GM12878 (cell line): ENCODE results near the gene KCNJ12. TPM values are rescaled to one million over a fixed set of nuclear protein-coding genes. Genes with fewer than 3 reads are reported as not detected.
"Not testable (repeated sequence)": the region's sequence is repeated elsewhere in the genome, so short reads cannot be mapped to it uniquely, and the experiment has no call there.

Source experiments
- ATAC-seq: fragments of 200-7000 bp; cut with Tn5 transposase; 3 replicates; pipeline ENCODE4 v1.9.1; 2020; ENCODE audit warnings: mild to moderate bottlenecking, moderate library complexity
- BruUV-seq: library from RNA; stranded (reverse); fragments of 400-500 nt; replicated peaks from 2 replicates; lab custom pipeline; 2021; lab: Mats Ljungman, UMichigan
- CTCF ChIA-PET: fragments of 300-600 bp; sonication (Branson Sonifier 250); formaldehyde crosslinking; extraction: SDS; loops from one replicate; lab custom pipeline; 2021; ENCODE audit warnings: inconsistent platforms; lab: Yijun Ruan, JAX
- POLR2A ChIA-PET: fragments of 350-600 bp; formaldehyde crosslinking; extraction: SDS; loops from one replicate; lab custom pipeline; 2021; ENCODE audit warnings: inconsistent platforms; lab: Charles Lee
- RAD21 ChIA-PET: fragments of 300-600 bp; sonication (Branson Sonifier 250); formaldehyde crosslinking; loops from one replicate; lab custom pipeline; 2023; ENCODE audit warnings: antibody characterized with exemption; ENCODE audit not compliant: unreplicated experiment; lab: Charles Lee
- SMC1A ChIA-PET: fragments of 300-600 bp; sonication (Branson Sonifier 250); formaldehyde crosslinking; loops from one replicate; lab custom pipeline; 2023; ENCODE audit not compliant: unreplicated experiment, uncharacterized antibody; lab: Charles Lee
- DNase-seq: peaks from one replicate; pipeline ENCODE4 v3.0.0-alpha.2; 2011; ENCODE audit warnings: low read depth, low spot score
- FAIRE-seq: peaks from 3 replicates; lab custom pipeline; 2011; peaks lifted over from hg19 to GRCh38; lab: Jason Lieb, UNC
- H2AFZ ChIP-seq: 2 replicates; pipeline ENCODE4 v1.6.0; 2011; ENCODE audit warnings: low read depth, low read length, control low read depth; ENCODE audit not compliant: control insufficient read depth
- H3K27ac ChIP-seq: 2 replicates; pipeline ENCODE4 v1.5.1; 2011; ENCODE audit warnings: control low read depth; ENCODE audit not compliant: control insufficient read depth, insufficient read depth
- H3K27me3 ChIP-seq, 2 experiments: replicated peaks in 1 of 2; 2 replicates each; pipeline versions ENCODE4 v1.6.0 to v1.6.1; 2011; ENCODE audit warnings: low read length in 1 of 2; ENCODE audit not compliant: control insufficient read depth in 2 of 2, insufficient read depth in 2 of 2
- H3K36me3 ChIP-seq, 2 experiments: 2 replicates each; pipeline ENCODE4 v1.5.1; 2011; ENCODE audit warnings: low read length in 1 of 2; ENCODE audit not compliant: control insufficient read depth in 2 of 2, insufficient read depth in 2 of 2
- H3K4me1 ChIP-seq: 2 replicates; pipeline ENCODE4 v1.6.1; 2011; ENCODE audit warnings: mild to moderate bottlenecking, low read length, moderate library complexity, mixed read lengths; ENCODE audit not compliant: control insufficient read depth, insufficient read depth
- H3K4me2 ChIP-seq: 2 replicates; pipeline ENCODE4 v1.6.0; 2011; ENCODE audit warnings: control low read depth; ENCODE audit not compliant: control insufficient read depth, insufficient read depth
- H3K4me3 ChIP-seq: fragments of 200-600 bp; sonication (generic); 2 replicates; pipeline ENCODE4 v1.5.1; 2016
- H3K79me2 ChIP-seq: 2 replicates; pipeline ENCODE4 v1.6.0; 2011; ENCODE audit warnings: low read length; ENCODE audit not compliant: control insufficient read depth, insufficient read depth
- H3K9ac ChIP-seq: 2 replicates; pipeline ENCODE4 v1.8.0; 2011; ENCODE audit warnings: low read length, control low read depth, mixed read lengths; ENCODE audit not compliant: control insufficient read depth, insufficient read depth
- H3K9me3 ChIP-seq: replicated peaks from 3 replicates; pipeline ENCODE4 v1.5.1; 2011; ENCODE audit warnings: mild to moderate bottlenecking, low read length; ENCODE audit not compliant: control insufficient read depth, insufficient read depth
- H4K20me1 ChIP-seq: 2 replicates; pipeline ENCODE4 v1.6.0; 2011; ENCODE audit not compliant: control insufficient read depth, insufficient read depth
- WGBS: methylation state at CpG from one replicate; pipeline ENCODE4 v1.1.6; 2016; ENCODE audit warnings: low lambda C conversion rate; ENCODE audit not compliant: insufficient replicate concordance, insufficient coverage; ENCODE audit errors: missing lambda C conversion rate; 5-methylcytosine and 5-hydroxymethylcytosine counted together
- in situ Hi-C: fragments of 300-500 bp; cut with MboI; formaldehyde crosslinking; loops from 9 replicates; pipeline ENCODE4 v1.14.3; 2018; ENCODE audit warnings: mixed read lengths
- intact Hi-C: fragments of 100-400 bp; cut with micrococcal nuclease; formaldehyde crosslinking; loops from one replicate; pipeline ENCODE4 v1.14.2; 2022; ENCODE audit not compliant: unreplicated experiment
- polyA plus RNA-seq, 11 experiments: library from polyadenylated mRNA; depleted of rRNA in 4 of 11; unstranded in 6 of 11; stranded (reverse) in 5 of 11; fragments of >200 nt; fragmentation: Nextera tagmentation in 4 of 11; fragmentation: Illumina TruSeq in 1 of 11; extraction: Ambion mirVana in 4 of 11; extraction: Trizol in 1 of 11; gene quantifications; 1 replicate in 1 of 11; 2 replicates in 10 of 11; pipeline versions ENCODE4 v1.2.1 to v1.2.3, GENCODE V29; 2011 to 2016; ENCODE audit warnings: inconsistent platforms in 2 of 11, missing spikeins in 2 of 11, low read depth in 1 of 11
- total RNA-seq, 4 experiments: library from RNA; depleted of rRNA in 3 of 4; stranded (reverse); fragments of >200 nt in 3 of 4; fragmentation: Illumina TruSeq in 1 of 4; extraction: Trizol in 1 of 4; gene quantifications; 2 replicates each; pipeline versions ENCODE4 v1.2.1 to v1.2.3, GENCODE V29; 2013 to 2021

KCNJ12 gene
- total and polyA plus RNA-seq, 10 of the 15 experiments (the other 5 are each of a cell fraction or from before 2014, with no cell fraction given), result 0.04 to 0.21 (median 0.09) TPM; not detected in 3

DNA sequence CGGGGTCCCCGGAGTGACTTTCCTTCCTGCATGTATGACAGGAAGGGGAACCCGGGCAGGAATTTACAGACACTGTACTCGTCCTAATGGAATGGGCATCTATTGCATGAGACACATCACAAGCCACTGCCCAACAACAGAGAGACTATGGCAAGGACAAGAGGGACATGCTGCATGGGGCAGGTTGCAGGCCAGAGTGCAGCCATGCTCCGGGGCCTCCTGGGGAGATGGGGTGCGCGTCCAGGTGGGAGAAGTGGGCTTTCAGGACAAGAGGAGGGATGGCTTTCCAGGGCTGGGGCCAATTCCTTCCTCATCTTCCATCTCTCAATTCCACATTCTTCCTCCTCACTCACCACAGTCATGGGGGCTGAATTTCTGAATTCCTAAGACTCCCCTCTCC lies 60.3 kb downstream of the KCNJ12 start:
- H3K27me3 ChIP-seq, ATAC-seq, in situ Hi-C loops, H3K9me3 ChIP-seq, H3K4me1 ChIP-seq, BruUV-seq, H3K4me3 ChIP-seq, H3K36me3 ChIP-seq, H2AFZ ChIP-seq, DNase-seq, CTCF ChIA-PET, H3K9ac ChIP-seq, H3K79me2 ChIP-seq, H3K4me2 ChIP-seq, SMC1A ChIA-PET, H4K20me1 ChIP-seq, intact Hi-C loops, POLR2A ChIA-PET, FAIRE-seq, H3K27ac ChIP-seq, RAD21 ChIA-PET: not testable (repeated sequence)
- WGBS, result 28% methylated on average over 6 of the region's 7 CpGs

DNA sequence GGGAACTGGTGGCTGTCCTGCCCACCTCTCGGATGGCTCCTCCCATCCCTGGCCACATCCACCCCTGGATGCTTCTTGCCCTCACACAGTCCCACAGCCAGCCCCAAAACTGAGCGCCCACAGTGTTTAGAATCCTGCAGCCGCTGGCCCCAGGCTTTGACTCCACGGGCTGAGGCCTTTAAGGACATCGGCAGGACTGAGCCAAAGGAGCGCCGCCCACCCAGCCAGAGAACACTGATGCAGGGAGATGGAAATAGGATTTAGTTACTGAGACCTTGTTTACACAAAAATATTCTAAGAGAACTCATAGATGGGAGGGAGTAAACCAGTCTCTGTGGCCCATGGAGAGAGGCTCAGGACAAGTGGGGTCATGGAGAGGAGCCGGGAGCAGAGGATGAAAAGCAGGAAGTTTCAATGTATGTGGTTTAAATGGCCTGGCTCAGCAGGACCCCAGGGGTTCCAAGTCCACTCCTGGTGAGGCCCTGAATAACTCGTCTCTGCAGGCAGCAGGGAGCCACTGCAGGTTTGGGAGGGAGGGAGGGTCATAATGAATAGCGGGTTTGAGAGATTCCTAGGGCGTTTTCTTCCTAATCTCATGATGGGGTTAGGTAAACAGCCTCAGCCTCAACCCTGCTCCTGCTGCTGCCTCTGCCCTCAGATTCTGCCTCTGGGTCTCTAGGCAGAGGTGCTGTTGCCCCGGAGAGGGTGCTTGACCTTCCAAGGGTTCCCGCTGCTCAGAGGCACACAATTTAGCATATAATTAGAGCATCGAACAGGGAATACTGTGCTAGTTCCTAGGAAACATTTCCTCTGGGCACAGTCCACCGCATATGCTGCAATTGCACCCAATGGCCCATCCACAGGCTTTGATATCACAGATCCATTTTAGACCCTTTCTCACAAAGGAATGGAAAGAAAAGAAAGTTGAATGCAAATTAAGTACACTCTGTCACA lies 61.0 kb downstream of the KCNJ12 start:
- DNase-seq, H3K79me2 ChIP-seq, RAD21 ChIA-PET, H3K9ac ChIP-seq, H3K4me2 ChIP-seq, FAIRE-seq, BruUV-seq, H3K27me3 ChIP-seq, POLR2A ChIA-PET, H3K4me1 ChIP-seq, ATAC-seq, in situ Hi-C loops, SMC1A ChIA-PET, intact Hi-C loops, H3K36me3 ChIP-seq, H3K4me3 ChIP-seq, H2AFZ ChIP-seq, H3K9me3 ChIP-seq, H4K20me1 ChIP-seq, H3K27ac ChIP-seq, CTCF ChIA-PET: not testable (repeated sequence)
- 39% methylated on average over 12 of the region's 15 CpGs for WGBS

- SMC1A ChIA-PET, RAD21 ChIA-PET, ATAC-seq, CTCF ChIA-PET, BruUV-seq, H3K4me3 ChIP-seq, POLR2A ChIA-PET, DNase-seq, H3K27me3 ChIP-seq, H2AFZ ChIP-seq, H3K9me3 ChIP-seq, H4K20me1 ChIP-seq, H3K4me2 ChIP-seq, H3K79me2 ChIP-seq, H3K9ac ChIP-seq, in situ Hi-C loops, H3K36me3 ChIP-seq, FAIRE-seq, H3K4me1 ChIP-seq, H3K27ac ChIP-seq, intact Hi-C loops: not testable (repeated sequence)
- WGBS, result 0% methylated on average over 3 of the region's 6 CpGs
Measured at GRCh38 chr17:21438316-21439014, 62.3 kb downstream of the KCNJ12 start.

GRCh38 chr17:21439015-21439336 lies 62.8 kb downstream of the KCNJ12 start:
- ATAC-seq, H3K27ac ChIP-seq, H3K9ac ChIP-seq, DNase-seq, H3K9me3 ChIP-seq, BruUV-seq, H3K79me2 ChIP-seq, H2AFZ ChIP-seq, in situ Hi-C loops, SMC1A ChIA-PET, H3K4me3 ChIP-seq, H3K4me1 ChIP-seq, RAD21 ChIA-PET, H4K20me1 ChIP-seq, POLR2A ChIA-PET, FAIRE-seq, H3K4me2 ChIP-seq, intact Hi-C loops, H3K27me3 ChIP-seq, CTCF ChIA-PET, H3K36me3 ChIP-seq: not testable (repeated sequence)
- 11% methylated on average over 3 of the region's 5 CpGs for WGBS
